ENCODE measurements around the gene TMEM119.

The TMEM119 gene

GRCh38 chr12:108571609-108572165, 26.2 kb downstream of the TMEM119 start:
- TF ChIP-seq REST (IDR thresholded peaks at IDR 0.05; ENCODE audit: insufficient replicate concordance, low read depth) (no peak), CTCF (IDR thresholded peaks at IDR 0.05; ENCODE audit: insufficient read depth, low read length) (no peak), SPI1 (IDR thresholded peaks at IDR 0.05; ENCODE audit: borderline replicate concordance, low read depth) (no peak), POLR2AphosphoS5 (IDR thresholded peaks at IDR 0.05; ENCODE audit: low read depth) (no peak), GABPA (IDR thresholded peaks at IDR 0.05; ENCODE audit: low read depth) (no peak)
- Histone ChIP-seq H3K4me3 (replicated peaks; ENCODE audit: insufficient read depth, low read length) (no peak overlapping the region), H3K27me3 (ENCODE audit: insufficient read depth, poor library complexity, severe bottlenecking) (no peaks in the 10 kb centered on the region), H3K27ac (replicated peaks) (no peak overlapping the region)
- no peak for DNase-seq (ENCODE audit: low read depth in 1 of 2, low spot score in 1 of 2)

GRCh38 chr12:108570743-108571608, 26.9 kb downstream of the TMEM119 start:
- DNase-seq (ENCODE audit: low read depth in 1 of 2, low spot score in 1 of 2) = peak in 1 of 2 experiments; percentile 23
- no peak overlapping the region for H3K27ac ChIP-seq (replicated peaks)
- peak; percentile 14 for TF ChIP-seq CTCF (IDR thresholded peaks at IDR 0.05; ENCODE audit: insufficient read depth, low read length)
- TF ChIP-seq SPI1 (IDR thresholded peaks at IDR 0.05; ENCODE audit: borderline replicate concordance, low read depth) = no peak
- TF ChIP-seq REST (IDR thresholded peaks at IDR 0.05; ENCODE audit: insufficient replicate concordance, low read depth) = no peak
- H3K4me3 ChIP-seq (replicated peaks; ENCODE audit: insufficient read depth, low read length) = no peak overlapping the region
- no peaks in the 10 kb centered on the region for H3K27me3 ChIP-seq (ENCODE audit: insufficient read depth, poor library complexity, severe bottlenecking)

GRCh38 chr12:108568338-108569154, 29.3 kb downstream of the TMEM119 start:
- Histone ChIP-seq H3K27ac (replicated peaks) (no peak overlapping the region), H3K27me3 (ENCODE audit: insufficient read depth, poor library complexity, severe bottlenecking) (no peaks in the 10 kb centered on the region), H3K4me3 (replicated peaks; ENCODE audit: insufficient read depth, low read length) (no peak overlapping the region)
- TF ChIP-seq REST (IDR thresholded peaks at IDR 0.05; ENCODE audit: insufficient replicate concordance, low read depth) = no peak
- no peak for TF ChIP-seq SPI1 (IDR thresholded peaks at IDR 0.05; ENCODE audit: borderline replicate concordance, low read depth)
- no peak for TF ChIP-seq CTCF (IDR thresholded peaks at IDR 0.05; ENCODE audit: insufficient read depth, low read length)
- no peak for TF ChIP-seq GABPA (IDR thresholded peaks at IDR 0.05; ENCODE audit: low read depth)
- TF ChIP-seq POLR2AphosphoS5 (IDR thresholded peaks at IDR 0.05; ENCODE audit: low read depth) = no peak
- no peak for DNase-seq (ENCODE audit: low read depth in 1 of 2, low spot score in 1 of 2)
